ENCODE measurements around the gene SLC17A7. TPM values are rescaled to one million over a fixed set of nuclear protein-coding genes. Genes with fewer than 3 reads are reported as not detected.

SLC17A7 gene
- total and polyA plus RNA-seq, 9 of the 15 experiments (the other 6 are each of a cell fraction or from before 2014, with no cell fraction given): 1.1 to 15.7 (median 2.4) TPM

DNA sequence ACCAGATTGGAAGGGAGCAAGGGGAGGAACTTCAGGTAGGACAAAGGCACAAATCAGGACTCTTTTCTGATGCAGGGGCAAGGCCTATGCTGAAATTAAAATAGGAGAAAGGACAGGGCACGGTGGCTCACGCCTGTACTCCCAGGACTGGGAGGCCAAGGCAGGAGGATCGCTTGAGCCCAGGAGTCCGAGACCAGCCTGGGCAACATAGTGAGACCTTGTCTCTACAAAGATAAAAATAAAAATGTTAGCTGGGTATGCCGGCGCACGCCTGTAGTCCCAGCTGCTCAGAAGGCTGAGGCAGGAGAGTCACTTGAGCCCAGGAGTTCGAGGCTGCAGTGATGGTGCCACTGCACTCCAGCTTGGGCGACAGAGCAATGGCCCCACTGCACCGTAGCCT, 5.7 kb downstream of the SLC17A7 start:
- peaks cover 4 to 14% of the 10 kb centered on the region in 2 experiments; a peak in 4 of 5 replicates for H3K27me3 ChIP-seq (ENCODE audit: control insufficient read depth in 2 of 2, insufficient read depth in 2 of 2, low read length in 2 of 2)
- no peaks in the 10 kb centered on the region for H3K9me3 ChIP-seq (replicated peaks; ENCODE audit: control insufficient read depth, insufficient read depth, low read depth, low read length)
- peak overlapping the region; percentile 60 for H3K27ac ChIP-seq (ENCODE audit: extremely low read depth, low read depth, low read length)
- intact Hi-C loops (cut with micrococcal nuclease) (no loop called here), in situ Hi-C loops (cut with MboI) (loop anchor here (5.0 kb wide), 1 partner anchor 43 kb away; no protein-coding TSS in a partner anchor)
- ChIA-PET POLR2A (interaction anchor here (0.7 to 1.6 kb wide), 4 partner anchors 10 to 98 kb away, joined by 3 to 6 read pairs (median 4); no protein-coding TSS in a partner anchor), CTCF (ENCODE audit: low intra/inter-chr PET ratio) (no interaction called here)
- no peak overlapping the region for H3K4me3 ChIP-seq
- H3K36me3 ChIP-seq (ENCODE audit: control insufficient read depth, insufficient read depth, low read length): no peaks in the 10 kb centered on the region
- H4K20me1 ChIP-seq (replicated peaks; ENCODE audit: control insufficient read depth, insufficient read depth, low read length): no peaks in the 10 kb centered on the region
- peak overlapping the region; percentile 73 for H3K4me2 ChIP-seq (ENCODE audit: insufficient read depth, low read length)
- H3K9me1 ChIP-seq (ENCODE audit: control insufficient read depth, insufficient read depth, low read length): no peaks in the 10 kb centered on the region
- TF ChIP-seq ZBTB17 (CRISPR knock-in tag; IDR thresholded peaks at IDR 0.05): no peak
- TF ChIP-seq ZNF121 (CRISPR knock-in tag; conservative IDR thresholded peaks at IDR 0.05): peak; percentile 48; the same call in 1 of the 2 replicates
- 0 out of 2 replicates have a peak, but pooled peaks have one; percentile 30 for TF ChIP-seq NFIC (IDR thresholded peaks at IDR 0.05)
- 0 out of 2 replicates have a peak, but pooled peaks have one; percentile 21 for TF ChIP-seq IRF2 (CRISPR knock-in tag; IDR thresholded peaks at IDR 0.05)
- TF ChIP-seq ASH1L (IDR thresholded peaks at IDR 0.05; ENCODE audit: borderline replicate concordance, low read depth, partially characterized antibody): no peak
- TF ChIP-seq PHF21A (IDR thresholded peaks at IDR 0.05; ENCODE audit: borderline replicate concordance, low read depth): no peak
- TF ChIP-seq, protein P1, sequence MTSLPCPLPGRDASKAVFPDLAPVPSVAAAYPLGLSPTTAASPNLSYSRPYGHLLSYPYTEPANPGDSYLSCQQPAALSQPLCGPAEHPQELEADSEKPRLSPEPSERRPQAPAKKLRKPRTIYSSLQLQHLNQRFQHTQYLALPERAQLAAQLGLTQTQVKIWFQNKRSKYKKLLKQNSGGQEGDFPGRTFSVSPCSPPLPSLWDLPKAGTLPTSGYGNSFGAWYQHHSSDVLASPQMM (CRISPR knock-in tag; IDR thresholded peaks at IDR 0.05): no peak
- TF ChIP-seq BCOR (IDR thresholded peaks at IDR 0.05): peak; percentile 58; the same call in 1 of the 2 replicates
- no peak for TF ChIP-seq ZNF696 (CRISPR knock-in tag; conservative IDR thresholded peaks at IDR 0.05)
- TF ChIP-seq, protein P2, sequence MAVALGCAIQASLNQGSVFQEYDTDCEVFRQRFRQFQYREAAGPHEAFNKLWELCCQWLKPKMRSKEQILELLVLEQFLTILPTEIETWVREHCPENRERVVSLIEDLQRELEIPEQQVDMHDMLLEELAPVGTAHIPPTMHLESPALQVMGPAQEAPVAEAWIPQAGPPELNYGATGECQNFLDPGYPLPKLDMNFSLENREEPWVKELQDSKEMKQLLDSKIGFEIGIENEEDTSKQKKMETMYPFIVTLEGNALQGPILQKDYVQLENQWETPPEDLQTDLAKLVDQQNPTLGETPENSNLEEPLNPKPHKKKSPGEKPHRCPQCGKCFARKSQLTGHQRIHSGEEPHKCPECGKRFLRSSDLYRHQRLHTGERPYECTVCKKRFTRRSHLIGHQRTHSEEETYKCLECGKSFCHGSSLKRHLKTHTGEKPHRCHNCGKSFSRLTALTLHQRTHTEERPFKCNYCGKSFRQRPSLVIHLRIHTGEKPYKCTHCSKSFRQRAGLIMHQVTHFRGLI (CRISPR knock-in tag; IDR thresholded peaks at IDR 0.05): no peak
- TF ChIP-seq KLF16 (IDR thresholded peaks at IDR 0.05): no peak
- H3K79me2 ChIP-seq (ENCODE audit: control insufficient read depth, insufficient read depth, low read length): peaks cover 6% of the 10 kb centered on the region
- peak overlapping the region; percentile 49 to 77; a peak in 2 of 4 replicates for H3K9ac ChIP-seq (ENCODE audit: insufficient read depth in 1 of 2, low read depth in 2 of 2, low read length in 2 of 2)
- FAIRE-seq (no peak), ATAC-seq (no peak), DNase-seq (ENCODE audit: extremely low read depth in 1 of 4, low spot score in 3 of 4) (no peak)
- BruUV-seq (replicated peaks): no TSS peak
- WGBS (ENCODE audit: insufficient coverage, low coverage, missing lambda C conversion rate): 45% methylated on average over 7 of the region's 10 CpGs
- H3K4me1 ChIP-seq (replicated peaks in 1 of 2; ENCODE audit: control insufficient read depth in 2 of 2, insufficient read depth in 2 of 2, low read length in 2 of 2): peaks cover 28 to 57% of the 10 kb centered on the region in 2 experiments; a peak in 4 of 5 replicates
- peak overlapping the region; percentile 93 for H2AFZ ChIP-seq (ENCODE audit: low read depth, low read length)
